Neutrophil (primary cell): ENCODE measurements around the gene SERINC4.

ENCODE experiments used
- H3K27ac ChIP-seq: fragments of 200-600 bp; sonication (generic); 2 replicates; pipeline ENCODE4 v1.5.1; 2016; ENCODE audit warnings: mild to moderate bottlenecking, moderate library complexity
- H3K27me3 ChIP-seq: fragments of 200-600 bp; sonication (generic); 2 replicates; pipeline ENCODE4 v1.6.0; 2016; ENCODE audit warnings: mild to moderate bottlenecking
- H3K36me3 ChIP-seq: fragments of 200-600 bp; sonication (generic); 2 replicates; pipeline ENCODE4 v1.5.1; 2017
- H3K4me1 ChIP-seq, 2 experiments: fragments of 200-600 bp in 1 of 2; sonication (generic) in 1 of 2; 1 replicate in 1 of 2; 2 replicates in 1 of 2; pipeline versions ENCODE4 v1.5.1 to v1.6.1; 2013 to 2016; ENCODE audit warnings: low read depth in 1 of 2, low read length in 1 of 2, mild to moderate bottlenecking in 1 of 2, moderate library complexity in 1 of 2; ENCODE audit not compliant: control insufficient read depth in 1 of 2, insufficient read depth in 1 of 2
- H3K4me3 ChIP-seq, 2 experiments: fragments of 200-600 bp in 1 of 2; sonication (generic) in 1 of 2; 1 replicate in 1 of 2; 2 replicates in 1 of 2; pipeline ENCODE4 v1.5.1; 2013 to 2016; ENCODE audit warnings: low read depth in 1 of 2, low read length in 1 of 2, mild to moderate bottlenecking in 1 of 2, moderate library complexity in 1 of 2
- H3K9me3 ChIP-seq: fragments of 200-600 bp; sonication (generic); 2 replicates; pipeline ENCODE4 v1.5.1; 2016
- CTCF ChIP-seq: fragments of 200-600 bp; sonication (generic); IDR thresholded peaks from 2 replicates; pipeline ENCODE4 v1.5.1; 2016; ENCODE audit warnings: antibody characterized with exemption

SERINC4 gene

GRCh38 chr15:43796566-43796965 is 3.5 kb downstream of the SERINC4 start:
- no peak for TF ChIP-seq CTCF
- H3K4me1 ChIP-seq = peaks cover 33 to 41% of the 10 kb centered on the region in 2 experiments
- no peak overlapping the region for H3K4me3 ChIP-seq
- no peak overlapping the region for H3K27ac ChIP-seq
- H3K36me3 ChIP-seq = peaks cover 51% of the 10 kb centered on the region
- no peaks in the 10 kb centered on the region for H3K9me3 ChIP-seq
- H3K27me3 ChIP-seq = no peaks in the 10 kb centered on the region

GRCh38 chr15:43795997-43796396 is 4.0 kb downstream of the SERINC4 start:
- peaks cover 30 to 39% of the 10 kb centered on the region in 2 experiments for H3K4me1 ChIP-seq
- H3K9me3 ChIP-seq = no peaks in the 10 kb centered on the region
- H3K27ac ChIP-seq = no peak overlapping the region
- TF ChIP-seq CTCF = no peak
- no peaks in the 10 kb centered on the region for H3K27me3 ChIP-seq
- H3K36me3 ChIP-seq = peaks cover 51% of the 10 kb centered on the region
- no peak overlapping the region for H3K4me3 ChIP-seq

- TF ChIP-seq CTCF = no peak
- Histone ChIP-seq H3K27me3 (no peaks in the 10 kb centered on the region), H3K4me3 (no peak overlapping the region), H3K9me3 (no peaks in the 10 kb centered on the region), H3K27ac (no peak overlapping the region), H3K36me3 (peaks cover 51% of the 10 kb centered on the region), H3K4me1 (peaks cover 22 to 34% of the 10 kb centered on the region in 2 experiments)
Observed at GRCh38 chr15:43795197-43795596, 4.8 kb downstream of the SERINC4 start.

GRCh38 chr15:43794269-43795037 is 5.6 kb downstream of the SERINC4 start:
- Histone ChIP-seq H3K4me1 (peaks cover 14 to 26% of the 10 kb centered on the region in 2 experiments), H3K4me3 (no peak overlapping the region), H3K27ac (peak overlapping the region; percentile 91), H3K27me3 (no peaks in the 10 kb centered on the region), H3K9me3 (no peaks in the 10 kb centered on the region), H3K36me3 (peaks cover 48% of the 10 kb centered on the region)
- no peak for TF ChIP-seq CTCF

- peaks cover 14 to 26% of the 10 kb centered on the region in 2 experiments for H3K4me1 ChIP-seq
- peaks cover 40% of the 10 kb centered on the region for H3K36me3 ChIP-seq
- peak overlapping the region; percentile 91 to 94 for H3K4me3 ChIP-seq
- H3K27me3 ChIP-seq = no peaks in the 10 kb centered on the region
- no peaks in the 10 kb centered on the region for H3K9me3 ChIP-seq
- TF ChIP-seq CTCF = no peak
- peak overlapping the region; percentile 91 for H3K27ac ChIP-seq
Observed at GRCh38 chr15:43793647-43794046, 6.4 kb downstream of the SERINC4 start.
